ENCODE measurements around the gene EFHD1. TPM values are rescaled to one million over a fixed set of nuclear protein-coding genes. Genes with fewer than 3 reads are reported as not detected.

Gene EFHD1
- total and polyA plus RNA-seq, 2 of the 13 experiments (the other 11 are each of a cell fraction or from before 2014, with no cell fraction given), result 0.09 TPM; not detected in 1

- TF ChIP-seq CREB1 (IDR thresholded peaks at IDR 0.05) (peak; percentile 74), CREB1 (CRISPR knock-in tag; IDR thresholded peaks at IDR 0.05) (no peak), ZNF792 (CRISPR knock-in tag; IDR thresholded peaks at IDR 0.05) (0 out of 2 replicates have a peak, but pooled peaks have one; percentile 19), MXI1 (IDR thresholded peaks at IDR 0.05; ENCODE audit: borderline replicate concordance, low read depth, low read length) (peak; percentile 31; the same call in 1 of the 3 replicates), AGO1 (IDR thresholded peaks at IDR 0.05; ENCODE audit: low read depth, low read length, poor library complexity, severe bottlenecking) (peak; percentile 39), RBAK (CRISPR knock-in tag; IDR thresholded peaks at IDR 0.05) (no peak), ZNF33A (CRISPR knock-in tag; IDR thresholded peaks at IDR 0.05; ENCODE audit: borderline replicate concordance) (no peak), NFATC3 (CRISPR knock-in tag; IDR thresholded peaks at IDR 0.05) (no peak), GLMP (CRISPR knock-in tag; IDR thresholded peaks at IDR 0.05; ENCODE audit: borderline replicate concordance) (peak; percentile 68; the same call in 1 of the 2 replicates), HIC2 (CRISPR knock-in tag; IDR thresholded peaks at IDR 0.05; ENCODE audit: low read depth) (peak; percentile 60), ARNTL (CRISPR knock-in tag; IDR thresholded peaks at IDR 0.05) (peak; percentile 62), ZFX (CRISPR knock-in tag; IDR thresholded peaks at IDR 0.05; ENCODE audit: low read depth) (peak; percentile 100), ZNF276 (CRISPR knock-in tag; IDR thresholded peaks at IDR 0.05; ENCODE audit: low read depth) (peak; percentile 62; the same call in 1 of the 2 replicates), EP300 (IDR thresholded peaks at IDR 0.05; ENCODE audit: low read depth in 2 of 2, low read length in 2 of 2) (no peak; a peak in 1 of 4 replicates), EP300 (CRISPR knock-in tag; IDR thresholded peaks at IDR 0.05; ENCODE audit: borderline replicate concordance) (no peak), ZNF124 (CRISPR knock-in tag; IDR thresholded peaks at IDR 0.05) (no peak), CBFB (CRISPR knock-in tag; IDR thresholded peaks at IDR 0.05) (peak; percentile 59), PHF20 (CRISPR knock-in tag; IDR thresholded peaks at IDR 0.05) (peak; percentile 66; the same call in 1 of the 2 replicates), ZNF326 (CRISPR knock-in tag; IDR thresholded peaks at IDR 0.05; ENCODE audit: borderline replicate concordance) (no peak), ZNF780A (CRISPR knock-in tag; IDR thresholded peaks at IDR 0.05) (peak; percentile 48; the same call in 1 of the 2 replicates), ZFP1 (CRISPR knock-in tag; IDR thresholded peaks at IDR 0.05) (no peak)
- TF ChIP-seq, protein P1, sequence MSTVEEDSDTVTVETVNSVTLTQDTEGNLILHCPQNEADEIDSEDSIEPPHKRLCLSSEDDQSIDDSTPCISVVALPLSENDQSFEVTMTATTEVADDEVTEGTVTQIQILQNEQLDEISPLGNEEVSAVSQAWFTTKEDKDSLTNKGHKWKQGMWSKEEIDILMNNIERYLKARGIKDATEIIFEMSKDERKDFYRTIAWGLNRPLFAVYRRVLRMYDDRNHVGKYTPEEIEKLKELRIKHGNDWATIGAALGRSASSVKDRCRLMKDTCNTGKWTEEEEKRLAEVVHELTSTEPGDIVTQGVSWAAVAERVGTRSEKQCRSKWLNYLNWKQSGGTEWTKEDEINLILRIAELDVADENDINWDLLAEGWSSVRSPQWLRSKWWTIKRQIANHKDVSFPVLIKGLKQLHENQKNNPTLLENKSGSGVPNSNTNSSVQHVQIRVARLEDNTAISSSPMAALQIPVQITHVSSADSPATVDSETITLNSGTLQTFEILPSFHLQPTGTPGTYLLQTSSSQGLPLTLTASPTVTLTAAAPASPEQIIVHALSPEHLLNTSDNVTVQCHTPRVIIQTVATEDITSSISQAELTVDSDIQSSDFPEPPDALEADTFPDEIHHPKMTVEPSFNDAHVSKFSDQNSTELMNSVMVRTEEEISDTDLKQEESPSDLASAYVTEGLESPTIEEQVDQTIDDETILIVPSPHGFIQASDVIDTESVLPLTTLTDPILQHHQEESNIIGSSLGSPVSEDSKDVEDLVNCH (CRISPR knock-in tag; IDR thresholded peaks at IDR 0.05), result peak; percentile 97; the same call in 1 of the 2 replicates
- TF ChIP-seq, protein P2, sequence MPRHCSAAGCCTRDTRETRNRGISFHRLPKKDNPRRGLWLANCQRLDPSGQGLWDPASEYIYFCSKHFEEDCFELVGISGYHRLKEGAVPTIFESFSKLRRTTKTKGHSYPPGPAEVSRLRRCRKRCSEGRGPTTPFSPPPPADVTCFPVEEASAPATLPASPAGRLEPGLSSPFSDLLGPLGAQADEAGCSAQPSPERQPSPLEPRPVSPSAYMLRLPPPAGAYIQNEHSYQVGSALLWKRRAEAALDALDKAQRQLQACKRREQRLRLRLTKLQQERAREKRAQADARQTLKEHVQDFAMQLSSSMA (CRISPR knock-in tag; IDR thresholded peaks at IDR 0.05), result peak; percentile 53
Observed at GRCh38 chr2:232697059-232697806, 63.8 kb downstream of the EFHD1 start, which contains the start of gene GIGYF2 (continued).

Data from HepG2 (cell line).